ENCODE data around the gene NUB1.

- TF ChIP-seq CTCF (optimal IDR thresholded peaks at IDR 0.05 in 1 of 3, IDR thresholded peaks at IDR 0.05 in 1 of 3, conservative IDR thresholded peaks at IDR 0.05 in 1 of 3; ENCODE audit: extremely low read depth in 1 of 3, insufficient read depth in 2 of 3, low read length in 3 of 3) (no peak), EZH2 (IDR thresholded peaks at IDR 0.05; ENCODE audit: low read length) (no peak)
These were observed 64.0 kb downstream of the NUB1 start for GRCh38 chr7:151405588-151405987.
